Measurements from ENCODE around the gene NSG1.

DNA sequence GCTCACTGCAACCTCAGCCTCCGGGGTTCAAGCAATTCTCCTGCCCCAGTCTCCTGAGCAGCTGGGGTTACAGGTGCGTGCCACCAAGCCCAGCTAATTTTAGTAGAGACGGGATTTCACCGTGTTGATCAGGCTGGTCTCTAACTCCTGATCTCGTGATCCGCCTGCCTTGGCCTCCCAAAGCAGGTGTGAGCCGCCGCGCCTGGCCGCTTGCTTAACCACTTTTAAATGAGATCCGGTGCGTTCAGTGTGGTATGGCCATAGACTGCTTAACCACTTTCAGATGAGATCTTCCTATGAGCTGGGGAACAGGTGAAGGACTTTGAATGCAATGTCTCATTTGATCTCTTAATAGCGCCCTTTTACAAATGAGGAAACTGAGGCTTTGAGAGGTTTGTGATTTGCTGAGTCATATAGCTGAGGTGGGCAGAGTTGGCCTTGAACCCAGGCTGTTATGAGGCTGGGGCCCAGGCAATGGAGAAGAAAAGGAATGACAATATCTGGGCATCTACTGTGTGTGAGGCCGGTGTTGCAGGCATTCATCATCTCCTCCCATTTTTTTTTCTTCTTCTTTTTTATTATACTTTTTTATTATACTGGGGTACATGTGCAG, 41.9 kb upstream of the NSG1 start:
- TF ChIP-seq POLR2A (IDR thresholded peaks at IDR 0.05) (no peak), POLR2AphosphoS5 (IDR thresholded peaks at IDR 0.05) (no peak)
